Measurements from ENCODE around the gene CST3.
"Not testable (repeated sequence)": the region's sequence is repeated elsewhere in the genome, so short reads cannot be mapped to it uniquely, and the experiment has no call there.

Gene CST3

GRCh38 chr20:23669866-23670265 lies 32.1 kb upstream of the CST3 start:
- DNase-seq (ENCODE audit: low read depth in 1 of 2, low spot score in 1 of 2): no peak
- in situ Hi-C loops (cut with HindIII; ENCODE audit: low pct_unique_long_range_greater_than_20kb, low sequenced_read_pairs): no loop called here
- no peak for TF ChIP-seq JUND (IDR thresholded peaks at IDR 0.05; ENCODE audit: low read depth)

GRCh38 chr20:23669327-23669726 lies 31.6 kb upstream of the CST3 start:
- DNase-seq (ENCODE audit: low read depth in 1 of 2, low spot score in 1 of 2): no peak
- in situ Hi-C loops (cut with HindIII; ENCODE audit: low pct_unique_long_range_greater_than_20kb, low sequenced_read_pairs): no loop called here
- no peak for TF ChIP-seq JUND (IDR thresholded peaks at IDR 0.05; ENCODE audit: low read depth)

- in situ Hi-C loops (cut with HindIII; ENCODE audit: low pct_unique_long_range_greater_than_20kb, low sequenced_read_pairs): no loop called here
- no peak for TF ChIP-seq JUND (IDR thresholded peaks at IDR 0.05; ENCODE audit: low read depth)
- DNase-seq (ENCODE audit: low read depth in 1 of 2, low spot score in 1 of 2): peak; percentile 45 to 74
These were observed 30.8 kb upstream of the CST3 start for GRCh38 chr20:23668477-23668951.

GRCh38 chr20:23667666-23668065 lies 29.9 kb upstream of the CST3 start:
- no peak for DNase-seq (ENCODE audit: low read depth in 1 of 2, low spot score in 1 of 2)
- TF ChIP-seq JUND (IDR thresholded peaks at IDR 0.05; ENCODE audit: low read depth): no peak
- in situ Hi-C loops (cut with HindIII; ENCODE audit: low pct_unique_long_range_greater_than_20kb, low sequenced_read_pairs): no loop called here

GRCh38 chr20:23666698-23667097 lies 28.9 kb upstream of the CST3 start:
- TF ChIP-seq JUND (IDR thresholded peaks at IDR 0.05; ENCODE audit: low read depth): no peak
- no peak for DNase-seq (ENCODE audit: low read depth in 1 of 2, low spot score in 1 of 2)
- in situ Hi-C loops (cut with HindIII; ENCODE audit: low pct_unique_long_range_greater_than_20kb, low sequenced_read_pairs): no loop called here

- TF ChIP-seq JUND (IDR thresholded peaks at IDR 0.05; ENCODE audit: low read depth): no peak
- DNase-seq (ENCODE audit: low read depth in 1 of 2, low spot score in 1 of 2): peak in 1 of 2 experiments; percentile 18
- in situ Hi-C loops (cut with HindIII; ENCODE audit: low pct_unique_long_range_greater_than_20kb, low sequenced_read_pairs): no loop called here
These were observed 28.4 kb upstream of the CST3 start for GRCh38 chr20:23666189-23666588.

GRCh38 chr20:23664954-23665353 lies 27.2 kb upstream of the CST3 start:
- in situ Hi-C loops (cut with HindIII; ENCODE audit: low pct_unique_long_range_greater_than_20kb, low sequenced_read_pairs): no loop called here
- TF ChIP-seq JUND (IDR thresholded peaks at IDR 0.05; ENCODE audit: low read depth): no peak
- DNase-seq (ENCODE audit: low read depth in 1 of 2, low spot score in 1 of 2): no peak

GRCh38 chr20:23664046-23664445 lies 26.3 kb upstream of the CST3 start:
- in situ Hi-C loops (cut with HindIII; ENCODE audit: low pct_unique_long_range_greater_than_20kb, low sequenced_read_pairs): not testable (repeated sequence)

GRCh38 chr20:23663180-23663579 lies 25.4 kb upstream of the CST3 start:
- TF ChIP-seq JUND (IDR thresholded peaks at IDR 0.05; ENCODE audit: low read depth): no peak
- in situ Hi-C loops (cut with HindIII; ENCODE audit: low pct_unique_long_range_greater_than_20kb, low sequenced_read_pairs): no loop called here
- DNase-seq (ENCODE audit: low read depth in 1 of 2, low spot score in 1 of 2): no peak

More at GRCh38 chr20:23664046-23664445, 26.3 kb upstream of the CST3 start:
- not testable (repeated sequence) for DNase-seq (ENCODE audit: low read depth in 1 of 2, low spot score in 1 of 2)

- no peak for DNase-seq (ENCODE audit: low read depth in 1 of 2, low spot score in 1 of 2)
- no peak for TF ChIP-seq JUND (IDR thresholded peaks at IDR 0.05; ENCODE audit: low read depth)
- in situ Hi-C loops (cut with HindIII; ENCODE audit: low pct_unique_long_range_greater_than_20kb, low sequenced_read_pairs): no loop called here
These were observed 24.6 kb upstream of the CST3 start for GRCh38 chr20:23662276-23662870.

- in situ Hi-C loops (cut with HindIII; ENCODE audit: low pct_unique_long_range_greater_than_20kb, low sequenced_read_pairs): no loop called here
- TF ChIP-seq JUND (IDR thresholded peaks at IDR 0.05; ENCODE audit: low read depth): no peak
These were observed 23.3 kb upstream of the CST3 start for GRCh38 chr20:23661002-23661429.

GRCh38 chr20:23659989-23660837 lies 22.5 kb upstream of the CST3 start:
- in situ Hi-C loops (cut with HindIII; ENCODE audit: low pct_unique_long_range_greater_than_20kb, low sequenced_read_pairs): no loop called here
- no peak for TF ChIP-seq JUND (IDR thresholded peaks at IDR 0.05; ENCODE audit: low read depth)
- no peak for DNase-seq (ENCODE audit: low read depth in 1 of 2, low spot score in 1 of 2)

More at GRCh38 chr20:23661002-23661429, 23.3 kb upstream of the CST3 start:
- DNase-seq (ENCODE audit: low read depth in 1 of 2, low spot score in 1 of 2): no peak

- DNase-seq (ENCODE audit: low read depth in 1 of 2, low spot score in 1 of 2); in situ Hi-C loops (cut with HindIII; ENCODE audit: low pct_unique_long_range_greater_than_20kb, low sequenced_read_pairs): not testable (repeated sequence)
These were observed 21.8 kb upstream of the CST3 start for GRCh38 chr20:23659610-23659988.
